IMR-90 (cell line): ENCODE results near the gene CGB5. TPM values are rescaled to one million over a fixed set of nuclear protein-coding genes. Genes with fewer than 3 reads are reported as not detected.

Experiments
- ATAC-seq: fragments of 200-7000 bp; cut with Tn5 transposase; 2 replicates; pipeline ENCODE4 v1.9.1; 2020; ENCODE audit warnings: low read depth, mild to moderate bottlenecking, moderate library complexity
- BruUV-seq: library from RNA; stranded (reverse); fragments of 400-500 nt; replicated peaks from 2 replicates; lab custom pipeline; 2021; lab: Mats Ljungman, UMichigan
- CTCF ChIA-PET: fragments of 300-600 bp; formaldehyde crosslinking; extraction: SDS; loops from one replicate; lab custom pipeline; 2021; ENCODE audit warnings: antibody characterized with exemption; lab: Yijun Ruan, JAX
- POLR2A ChIA-PET: fragments of 300-600 bp; sonication (Branson Sonifier 250); formaldehyde crosslinking; loops from one replicate; lab custom pipeline; 2022; ENCODE audit warnings: antibody characterized with exemption; ENCODE audit not compliant: unreplicated experiment; lab: Charles Lee
- DNase-seq: peaks from one replicate; pipeline ENCODE4 v3.0.0; 2013
- H2AFZ ChIP-seq: replicated peaks from 2 replicates; pipeline ENCODE3; 2013; ENCODE audit warnings: low read length, mild to moderate bottlenecking; ENCODE audit not compliant: poor library complexity
- H2AK5ac ChIP-seq: 2 replicates; pipeline ENCODE4 v1.6.1; 2013; ENCODE audit warnings: low read depth, low read length, inconsistent platforms
- H2AK9ac ChIP-seq: replicated peaks from 2 replicates; pipeline ENCODE3; 2013; ENCODE audit warnings: mild to moderate bottlenecking, low read depth, low read length, moderate library complexity; ENCODE audit not compliant: poor library complexity
- H2BK120ac ChIP-seq: 2 replicates; pipeline ENCODE4 v1.6.1; 2013; ENCODE audit warnings: low read depth, low read length, inconsistent platforms
- H2BK15ac ChIP-seq: 3 replicates; pipeline ENCODE4 v1.6.1; 2013; ENCODE audit warnings: low read depth, low read length, inconsistent platforms
- H2BK20ac ChIP-seq: 2 replicates; pipeline ENCODE4 v1.6.1; 2013; ENCODE audit warnings: low read depth, mild to moderate bottlenecking, inconsistent platforms, low read length, moderate library complexity
- H2BK5ac ChIP-seq: 2 replicates; pipeline ENCODE4 v1.6.1; 2013; ENCODE audit warnings: mild to moderate bottlenecking, low read depth, low read length, inconsistent platforms; ENCODE audit not compliant: poor library complexity, severe bottlenecking
- H3K14ac ChIP-seq: replicated peaks from 2 replicates; pipeline ENCODE4 v1.6.1; 2013; ENCODE audit warnings: low read depth, low read length, inconsistent platforms
- H3K18ac ChIP-seq: 2 replicates; pipeline ENCODE4 v1.6.1; 2013; ENCODE audit warnings: low read depth, low read length, control low read depth
- H3K23ac ChIP-seq: 2 replicates; pipeline ENCODE4 v1.6.1; 2013; ENCODE audit warnings: low read depth, low read length, inconsistent platforms
- H3K27ac ChIP-seq: 2 replicates; pipeline ENCODE4 v1.5.1; 2013; ENCODE audit warnings: mild to moderate bottlenecking, control low read depth, low read length; ENCODE audit not compliant: insufficient read depth
- H3K27me3 ChIP-seq: 2 replicates; pipeline ENCODE4 v1.6.1; 2013; ENCODE audit warnings: low read length; ENCODE audit not compliant: control insufficient read depth, insufficient read depth
- H3K36me3 ChIP-seq: 2 replicates; pipeline ENCODE4 v1.6.1; 2013; ENCODE audit warnings: low read length, mixed read lengths; ENCODE audit not compliant: control insufficient read depth, insufficient read depth
- H3K4ac ChIP-seq: 2 replicates; pipeline ENCODE4 v1.6.1; 2013; ENCODE audit warnings: low read depth, low read length, inconsistent platforms
- H3K4me1 ChIP-seq: 2 replicates; pipeline ENCODE4 v1.6.1; 2013; ENCODE audit warnings: low read length, mixed read lengths; ENCODE audit not compliant: control insufficient read depth, insufficient read depth
- H3K4me2 ChIP-seq: 2 replicates; pipeline ENCODE4 v1.6.1; 2013; ENCODE audit warnings: low read depth, mild to moderate bottlenecking, control low read depth, low read length, moderate library complexity
- H3K4me3 ChIP-seq: 2 replicates; pipeline ENCODE4 v1.5.1; 2013; ENCODE audit warnings: low read depth, mild to moderate bottlenecking, control low read depth, low read length, moderate library complexity; ENCODE audit not compliant: insufficient read depth
- H3K56ac ChIP-seq: 2 replicates; pipeline ENCODE4 v1.6.1; 2013; ENCODE audit warnings: low read length, inconsistent platforms; ENCODE audit not compliant: insufficient read depth; ENCODE audit errors: extremely low read depth
- H3K79me1 ChIP-seq, 2 experiments: 2 replicates each; pipeline ENCODE4 v1.6.1; 2013; ENCODE audit warnings: low read length in 2 of 2, inconsistent platforms in 1 of 2, low read depth in 1 of 2
- H3K9ac ChIP-seq: 2 replicates; pipeline ENCODE4 v1.6.1; 2013; ENCODE audit warnings: low read depth, low read length, control low read depth
- H3K9me1 ChIP-seq: 2 replicates; pipeline ENCODE4 v1.6.1; 2013; ENCODE audit warnings: low read length, inconsistent platforms; ENCODE audit not compliant: insufficient read depth
- H3K9me3 ChIP-seq: 2 replicates; pipeline ENCODE4 v1.6.1; 2013; ENCODE audit warnings: low read length; ENCODE audit not compliant: control insufficient read depth, insufficient read depth
- H4K20me1 ChIP-seq: 2 replicates; pipeline ENCODE4 v1.6.1; 2013; ENCODE audit warnings: low read length, inconsistent platforms; ENCODE audit not compliant: insufficient read depth
- H4K5ac ChIP-seq: 2 replicates; pipeline ENCODE4 v1.6.1; 2013; ENCODE audit warnings: mild to moderate bottlenecking, low read depth, low read length, control low read depth
- H4K8ac ChIP-seq, 2 experiments: 2 replicates each; pipeline ENCODE4 v1.6.1; 2013; ENCODE audit warnings: low read depth in 2 of 2, low read length in 2 of 2, control low read depth in 1 of 2, inconsistent platforms in 1 of 2
- H4K91ac ChIP-seq: 2 replicates; pipeline ENCODE4 v1.6.1; 2013; ENCODE audit warnings: low read depth, low read length, inconsistent platforms; ENCODE audit not compliant: insufficient read depth
- POLR2A ChIP-seq: IDR thresholded peaks from 2 replicates; pipeline ENCODE4 v1.6.1; 2012; ENCODE audit warnings: mild to moderate bottlenecking, low read depth, low read length
- WGBS, 2 experiments: methylation state at CpG; one replicate each; pipeline versions ENCODE4 v1.1.5 to v1.1.7; 2013; ENCODE audit warnings: missing lambda C conversion rate in 2 of 2; ENCODE audit not compliant: insufficient read length in 1 of 2; ENCODE audit errors: extremely low coverage in 2 of 2; 5-methylcytosine and 5-hydroxymethylcytosine counted together
- dilution Hi-C: fragments of 300-500 bp; cut with HindIII; formaldehyde crosslinking; loops from one replicate; pipeline ENCODE4 v1.14.3; 2018; ENCODE audit warnings: low sequenced_read_pairs; ENCODE audit not compliant: unreplicated experiment
- in situ Hi-C: fragments of 300-500 bp; cut with MboI; formaldehyde crosslinking; loops from 3 replicates; pipeline ENCODE4 v1.14.3; 2019; ENCODE audit warnings: low sequenced_read_pairs, inconsistent platforms, mixed read lengths
- intact Hi-C: fragments of 100-400 bp; cut with micrococcal nuclease; formaldehyde crosslinking; loops from 2 replicates; pipeline ENCODE4 v1.10.0; 2022
- polyA plus RNA-seq, 3 experiments: library from polyadenylated mRNA; depleted of rRNA; stranded (reverse); fragments of >200 nt; gene quantifications; 2 replicates each; pipeline ENCODE4 v1.2.3, GENCODE V29; 2012; ENCODE audit warnings: low replicate concordance in 1 of 3
- total RNA-seq: library from RNA; depleted of rRNA; stranded (reverse); fragments of >200 nt; gene quantifications from 2 replicates; pipeline ENCODE4 v1.2.3, GENCODE V29; 2012
- TF ChIP-seq, protein P1 (sequence below): fragments of 150-350 bp; IDR thresholded peaks from 2 replicates; pipeline ENCODE4 v1.6.1; 2016; ENCODE audit warnings: low read depth, mild to moderate bottlenecking, low read length, moderate library complexity, borderline replicate concordance
- TF ChIP-seq, protein P2 (sequence below): fragments of 150-350 bp; IDR thresholded peaks from 2 replicates; pipeline ENCODE4 v1.6.1; 2017; ENCODE audit warnings: mild to moderate bottlenecking, antibody characterized with exemption, low read length, low read depth

Gene CGB5
- total and polyA plus RNA-seq, 2 of the 4 experiments (the other 2 are of a cell fraction): not detected

DNA sequence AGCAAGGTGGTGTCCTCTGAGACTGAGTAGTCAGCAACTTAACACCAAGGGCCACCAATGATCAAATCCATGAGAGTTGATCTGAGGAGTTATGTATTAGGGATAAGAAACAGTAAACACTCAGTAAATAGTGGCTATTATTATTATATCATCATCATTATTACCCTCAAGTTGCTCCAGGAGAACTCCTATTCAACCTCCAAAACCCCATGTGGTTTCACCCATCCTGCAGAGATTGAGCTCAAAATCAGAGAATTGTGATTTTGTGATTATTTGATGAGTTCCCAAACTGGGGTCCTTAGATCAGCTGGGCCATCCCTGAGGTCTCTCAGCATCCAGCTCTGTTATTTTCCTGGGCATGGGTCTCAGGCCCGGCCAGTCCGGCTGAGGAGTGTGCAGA lies 17.4 kb downstream of the CGB5 start:
- in situ Hi-C loops (no loop called here), intact Hi-C loops (no loop called here), dilution Hi-C loops (no loop called here)
- H4K5ac ChIP-seq: no peak overlapping the region
- H3K9me1 ChIP-seq: no peaks in the 10 kb centered on the region
- no peak overlapping the region for H3K23ac ChIP-seq
- H3K4ac ChIP-seq: no peak overlapping the region
- no peak overlapping the region for H3K14ac ChIP-seq
- no peaks in the 10 kb centered on the region for H4K20me1 ChIP-seq
- no peak overlapping the region for H2BK15ac ChIP-seq
- no peak for ATAC-seq
- no peak for DNase-seq
- POLR2A ChIA-PET: interaction anchor here (0.5 kb wide), 1 partner anchor 26 kb away, joined by 7 read pairs; no protein-coding TSS in a partner anchor
- 94% methylated on average over 2 of the region's 2 CpGs; no CpG with 5 or more reads in 1 of the 2 experiments for WGBS, 2 experiments
- H2AK9ac ChIP-seq: no peak overlapping the region
- H4K91ac ChIP-seq: no peak overlapping the region
- H3K9ac ChIP-seq: no peak overlapping the region
- peaks cover 27% of the 10 kb centered on the region for H3K27me3 ChIP-seq
- no peak overlapping the region for H3K27ac ChIP-seq
- no TSS peak for BruUV-seq
- no peaks in the 10 kb centered on the region for H3K9me3 ChIP-seq
- H3K4me1 ChIP-seq: peaks cover 5% of the 10 kb centered on the region; the same call in 1 of the 2 replicates
- no peak overlapping the region for H3K18ac ChIP-seq
- H2AFZ ChIP-seq: no peak overlapping the region
- no peak overlapping the region for H2BK120ac ChIP-seq
- H4K8ac ChIP-seq: no peak overlapping the region
- H3K36me3 ChIP-seq: no peaks in the 10 kb centered on the region
- H3K79me1 ChIP-seq: peaks cover 0 to 5% of the 10 kb centered on the region in 2 experiments; a peak in 3 of 4 replicates
- CTCF ChIA-PET: no interaction called here
- H2BK20ac ChIP-seq: no peak overlapping the region
- TF ChIP-seq, protein P1, sequence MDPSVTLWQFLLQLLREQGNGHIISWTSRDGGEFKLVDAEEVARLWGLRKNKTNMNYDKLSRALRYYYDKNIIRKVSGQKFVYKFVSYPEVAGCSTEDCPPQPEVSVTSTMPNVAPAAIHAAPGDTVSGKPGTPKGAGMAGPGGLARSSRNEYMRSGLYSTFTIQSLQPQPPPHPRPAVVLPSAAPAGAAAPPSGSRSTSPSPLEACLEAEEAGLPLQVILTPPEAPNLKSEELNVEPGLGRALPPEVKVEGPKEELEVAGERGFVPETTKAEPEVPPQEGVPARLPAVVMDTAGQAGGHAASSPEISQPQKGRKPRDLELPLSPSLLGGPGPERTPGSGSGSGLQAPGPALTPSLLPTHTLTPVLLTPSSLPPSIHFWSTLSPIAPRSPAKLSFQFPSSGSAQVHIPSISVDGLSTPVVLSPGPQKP: no peak
- TF ChIP-seq POLR2A: no peak
- TF ChIP-seq, protein P2, sequence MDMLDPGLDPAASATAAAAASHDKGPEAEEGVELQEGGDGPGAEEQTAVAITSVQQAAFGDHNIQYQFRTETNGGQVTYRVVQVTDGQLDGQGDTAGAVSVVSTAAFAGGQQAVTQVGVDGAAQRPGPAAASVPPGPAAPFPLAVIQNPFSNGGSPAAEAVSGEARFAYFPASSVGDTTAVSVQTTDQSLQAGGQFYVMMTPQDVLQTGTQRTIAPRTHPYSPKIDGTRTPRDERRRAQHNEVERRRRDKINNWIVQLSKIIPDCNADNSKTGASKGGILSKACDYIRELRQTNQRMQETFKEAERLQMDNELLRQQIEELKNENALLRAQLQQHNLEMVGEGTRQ: no peak
- H3K4me3 ChIP-seq: no peak overlapping the region
- H3K56ac ChIP-seq: no peak overlapping the region
- no peak overlapping the region for H2AK5ac ChIP-seq
- H2BK5ac ChIP-seq: no peak overlapping the region
- no peak overlapping the region for H3K4me2 ChIP-seq
